K562 (cell line): ENCODE measurements around the gene CBLC. TPM values are rescaled to one million over a fixed set of nuclear protein-coding genes. Genes with fewer than 3 reads are reported as not detected.

Experiments
- CBX2 ChIP-seq: fragments of 200-600 bp; sonication (generic); IDR thresholded peaks from one replicate; pipeline ENCODE4 v1.6.1; 2012; ENCODE audit warnings: mild to moderate bottlenecking, low read length, inconsistent platforms; ENCODE audit not compliant: insufficient read depth, poor library complexity, severe bottlenecking
- CBX8 ChIP-seq: fragments of 200-600 bp; sonication (generic); IDR thresholded peaks from 2 replicates; pipeline ENCODE4 v1.6.1; 2012; ENCODE audit warnings: borderline replicate concordance, mixed run types, low read depth, mild to moderate bottlenecking, moderate library complexity, mixed read lengths, low read length, control low read depth, inconsistent platforms; ENCODE audit not compliant: poor library complexity, severe bottlenecking; ENCODE audit errors: extremely low read depth
- CEBPG ChIP-seq, 3 experiments: fragments of 200-800 bp in 1 of 3; sonication (Bioruptor generic) in 1 of 3; sonication (generic) in 1 of 3; formaldehyde crosslinking in 1 of 3; IDR thresholded peaks in 2 of 3; conservative IDR thresholded peaks in 1 of 3; 2 replicates each; pipeline versions ENCODE4 v1.6.1 to v1.8.0; 2016 to 2022; ENCODE audit warnings: missing compliant biosample characterization in 2 of 3, missing genetic modification characterization in 2 of 3, mild to moderate bottlenecking in 1 of 3, missing genetic modification reagents in 1 of 3
- CXXC5 ChIP-seq: fragments of 250-450 bp; sonication (Bioruptor Pico); IDR thresholded peaks from 2 replicates; pipeline ENCODE4 v1.8.0; 2022; ENCODE audit warnings: inconsistent platforms, mild to moderate bottlenecking, moderate library complexity
- ERF ChIP-seq: fragments of 450-650 bp; formaldehyde crosslinking; IDR thresholded peaks from 2 replicates; pipeline ENCODE4 v1.4.0; 2020; ENCODE audit warnings: mild to moderate bottlenecking, mixed read lengths
- FUS ChIP-seq: fragments of 200-400 bp; formaldehyde crosslinking; optimal IDR thresholded peaks from 2 replicates; pipeline ENCODE3; 2017; ENCODE audit warnings: low read depth, low read length
- IRF2 ChIP-seq: sonication (generic); formaldehyde crosslinking; IDR thresholded peaks from 2 replicates; pipeline ENCODE4 v1.8.1; 2022; ENCODE audit warnings: mild to moderate bottlenecking, missing genetic modification reagents
- NCOA4 ChIP-seq: fragments of 450-650 bp; IDR thresholded peaks from 2 replicates; pipeline ENCODE4 v1.6.1; 2018; ENCODE audit warnings: mild to moderate bottlenecking; ENCODE audit not compliant: partially characterized antibody
- PHB2 ChIP-seq: fragments of 450-650 bp; IDR thresholded peaks from 2 replicates; pipeline ENCODE4 v1.6.1; 2017; ENCODE audit warnings: low read depth
- SRSF9 ChIP-seq: fragments of 200-400 bp; formaldehyde crosslinking; IDR thresholded peaks from 2 replicates; pipeline ENCODE4 v1.6.1; 2017; ENCODE audit warnings: low read depth, low read length, borderline replicate concordance
- ZNF23 ChIP-seq: fragments of 250-450 bp; sonication (Bioruptor Pico); IDR thresholded peaks from 2 replicates; pipeline ENCODE4 v1.4.0; 2020; ENCODE audit warnings: mild to moderate bottlenecking
- ZNF253 ChIP-seq: fragments of 250-450 bp; sonication (Bioruptor Pico); conservative IDR thresholded peaks from 2 replicates; pipeline ENCODE4 v1.6.1; 2021; ENCODE audit warnings: mild to moderate bottlenecking
- ZNF316 ChIP-seq: fragments of 450-650 bp; IDR thresholded peaks from 2 replicates; pipeline ENCODE4 v1.6.1; 2016
- ZNF586 ChIP-seq: fragments of 450-650 bp; formaldehyde crosslinking; conservative IDR thresholded peaks from 2 replicates; pipeline ENCODE4 v1.4.0; 2020; ENCODE audit warnings: mild to moderate bottlenecking, moderate library complexity
- polyA plus RNA-seq, 8 experiments: library from polyadenylated mRNA; depleted of rRNA in 4 of 8; stranded (reverse) in 5 of 8; unstranded in 3 of 8; fragments of >200 nt; fragmentation: Nextera tagmentation in 2 of 8; fragmentation: Illumina TruSeq in 1 of 8; extraction: Ambion mirVana in 2 of 8; extraction: Trizol in 1 of 8; gene quantifications; 2 replicates each; pipeline versions ENCODE4 v1.2.1 to v1.2.3, GENCODE V29; 2011 to 2014; ENCODE audit warnings: inconsistent platforms in 1 of 8, missing spikeins in 1 of 8
- total RNA-seq, 7 experiments: library from RNA; depleted of rRNA in 6 of 7; stranded (reverse); fragments of >200 nt in 6 of 7; fragmentation: Illumina TruSeq in 2 of 7; extraction: Trizol in 2 of 7; gene quantifications; 2 replicates each; pipeline versions ENCODE4 v1.2.1 to v1.2.3, GENCODE V29; 2011 to 2021; ENCODE audit warnings: low replicate concordance in 1 of 7
- TF ChIP-seq, protein P1 (sequence below): sonication (generic); formaldehyde crosslinking; IDR thresholded peaks from 2 replicates; pipeline ENCODE4 v1.8.1; 2023; ENCODE audit warnings: mild to moderate bottlenecking, missing genetic modification reagents
- TF ChIP-seq, protein P2 (sequence below): fragments of 250-450 bp; sonication (Bioruptor Pico); IDR thresholded peaks from 2 replicates; pipeline ENCODE4 v1.5.0; 2020; ENCODE audit warnings: mild to moderate bottlenecking, borderline replicate concordance
- TF ChIP-seq, protein P3 (sequence below): sonication (generic); IDR thresholded peaks from 2 replicates; pipeline ENCODE4 v1.6.1; 2016
- TF ChIP-seq, protein P4 (sequence below): fragments of 450-650 bp; formaldehyde crosslinking; IDR thresholded peaks from 2 replicates; pipeline ENCODE4 v1.4.0; 2022; ENCODE audit warnings: missing genetic modification characterization
- TF ChIP-seq, protein P5 (sequence below): fragments of 250-450 bp; sonication (Bioruptor Pico); IDR thresholded peaks from 2 replicates; pipeline ENCODE4 v1.8.0; 2021; ENCODE audit warnings: mild to moderate bottlenecking, moderate library complexity

The CBLC gene
- total and polyA plus RNA-seq, 9 of the 15 experiments (the other 6 are each of a cell fraction or from before 2014, with no cell fraction given), result 0.09 TPM; not detected in 8

DNA sequence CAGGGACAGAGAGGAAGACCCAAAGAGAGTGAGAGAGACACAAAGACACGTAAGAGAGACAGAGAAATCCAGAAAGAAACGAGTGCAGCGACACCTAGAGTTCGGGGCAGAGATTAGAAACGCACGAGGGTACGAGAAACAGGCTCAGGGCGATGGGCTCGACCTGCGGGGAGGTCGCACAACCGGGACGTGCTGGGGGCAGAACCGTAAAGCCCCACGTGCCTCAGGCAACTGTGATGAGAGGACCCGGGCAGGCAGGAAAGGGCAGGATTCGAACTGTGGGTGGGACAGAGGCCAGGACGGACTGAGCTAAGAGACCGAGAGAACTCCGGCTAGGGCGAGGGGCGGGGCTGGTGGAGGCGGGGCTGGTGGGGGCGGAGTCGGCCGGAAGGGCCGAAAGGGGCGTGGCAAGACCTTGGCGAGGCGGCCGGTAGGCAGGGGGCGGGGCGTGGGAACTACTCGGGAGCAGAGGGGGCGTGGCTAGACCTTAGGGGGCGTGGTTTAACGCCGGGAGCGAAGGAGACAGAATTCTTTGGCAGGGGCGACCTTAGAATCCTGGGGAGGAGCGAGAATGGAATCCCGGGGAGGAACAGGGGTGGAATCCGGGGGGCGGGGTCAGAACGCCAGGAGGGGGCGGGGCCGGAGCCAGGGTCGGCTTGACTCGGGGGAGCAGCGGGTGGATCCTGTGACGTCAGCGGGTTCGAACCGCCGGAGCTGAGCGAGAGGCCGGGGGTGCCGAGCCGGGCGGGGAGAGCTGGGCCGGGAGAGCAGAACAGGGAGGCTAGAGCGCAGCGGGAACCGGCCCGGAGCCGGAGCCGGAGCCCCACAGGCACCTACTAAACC lies 68.1 kb downstream of the CBLC start, which contains the start of gene NECTIN2 (continued):
- TF ChIP-seq, protein P1, sequence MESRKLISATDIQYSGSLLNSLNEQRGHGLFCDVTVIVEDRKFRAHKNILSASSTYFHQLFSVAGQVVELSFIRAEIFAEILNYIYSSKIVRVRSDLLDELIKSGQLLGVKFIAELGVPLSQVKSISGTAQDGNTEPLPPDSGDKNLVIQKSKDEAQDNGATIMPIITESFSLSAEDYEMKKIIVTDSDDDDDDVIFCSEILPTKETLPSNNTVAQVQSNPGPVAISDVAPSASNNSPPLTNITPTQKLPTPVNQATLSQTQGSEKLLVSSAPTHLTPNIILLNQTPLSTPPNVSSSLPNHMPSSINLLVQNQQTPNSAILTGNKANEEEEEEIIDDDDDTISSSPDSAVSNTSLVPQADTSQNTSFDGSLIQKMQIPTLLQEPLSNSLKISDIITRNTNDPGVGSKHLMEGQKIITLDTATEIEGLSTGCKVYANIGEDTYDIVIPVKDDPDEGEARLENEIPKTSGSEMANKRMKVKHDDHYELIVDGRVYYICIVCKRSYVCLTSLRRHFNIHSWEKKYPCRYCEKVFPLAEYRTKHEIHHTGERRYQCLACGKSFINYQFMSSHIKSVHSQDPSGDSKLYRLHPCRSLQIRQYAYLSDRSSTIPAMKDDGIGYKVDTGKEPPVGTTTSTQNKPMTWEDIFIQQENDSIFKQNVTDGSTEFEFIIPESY (CRISPR knock-in tag), result 0 out of 2 replicates have a peak, but pooled peaks have one; percentile 32
- TF ChIP-seq ZNF253 (no peak), ZNF316 (peak; percentile 40), SRSF9 (no peak), CXXC5 (peak; percentile 51; the same call in 1 of the 2 replicates), IRF2 (no peak), ZNF586 (CRISPR knock-in tag) (no peak), ERF (CRISPR knock-in tag) (no peak), PHB2 (no peak), CBX8 (no peak), FUS (no peak), CBX2 (no peak), ZNF23 (no peak), CEBPG (CRISPR knock-in tag; IDR thresholded peaks at IDR 0.05) (no peak), CEBPG (tag; conservative IDR thresholded peaks at IDR 0.05 in 1 of 2, IDR thresholded peaks at IDR 0.05 in 1 of 2) (no peak), NCOA4 (no peak)
- TF ChIP-seq, protein P2, sequence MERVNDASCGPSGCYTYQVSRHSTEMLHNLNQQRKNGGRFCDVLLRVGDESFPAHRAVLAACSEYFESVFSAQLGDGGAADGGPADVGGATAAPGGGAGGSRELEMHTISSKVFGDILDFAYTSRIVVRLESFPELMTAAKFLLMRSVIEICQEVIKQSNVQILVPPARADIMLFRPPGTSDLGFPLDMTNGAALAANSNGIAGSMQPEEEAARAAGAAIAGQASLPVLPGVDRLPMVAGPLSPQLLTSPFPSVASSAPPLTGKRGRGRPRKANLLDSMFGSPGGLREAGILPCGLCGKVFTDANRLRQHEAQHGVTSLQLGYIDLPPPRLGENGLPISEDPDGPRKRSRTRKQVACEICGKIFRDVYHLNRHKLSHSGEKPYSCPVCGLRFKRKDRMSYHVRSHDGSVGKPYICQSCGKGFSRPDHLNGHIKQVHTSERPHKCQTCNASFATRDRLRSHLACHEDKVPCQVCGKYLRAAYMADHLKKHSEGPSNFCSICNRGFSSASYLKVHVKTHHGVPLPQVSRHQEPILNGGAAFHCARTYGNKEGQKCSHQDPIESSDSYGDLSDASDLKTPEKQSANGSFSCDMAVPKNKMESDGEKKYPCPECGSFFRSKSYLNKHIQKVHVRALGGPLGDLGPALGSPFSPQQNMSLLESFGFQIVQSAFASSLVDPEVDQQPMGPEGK (CRISPR knock-in tag), result no peak
- TF ChIP-seq, protein P3, sequence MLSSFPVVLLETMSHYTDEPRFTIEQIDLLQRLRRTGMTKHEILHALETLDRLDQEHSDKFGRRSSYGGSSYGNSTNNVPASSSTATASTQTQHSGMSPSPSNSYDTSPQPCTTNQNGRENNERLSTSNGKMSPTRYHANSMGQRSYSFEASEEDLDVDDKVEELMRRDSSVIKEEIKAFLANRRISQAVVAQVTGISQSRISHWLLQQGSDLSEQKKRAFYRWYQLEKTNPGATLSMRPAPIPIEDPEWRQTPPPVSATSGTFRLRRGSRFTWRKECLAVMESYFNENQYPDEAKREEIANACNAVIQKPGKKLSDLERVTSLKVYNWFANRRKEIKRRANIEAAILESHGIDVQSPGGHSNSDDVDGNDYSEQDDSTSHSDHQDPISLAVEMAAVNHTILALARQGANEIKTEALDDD, result no peak
- TF ChIP-seq, protein P4, sequence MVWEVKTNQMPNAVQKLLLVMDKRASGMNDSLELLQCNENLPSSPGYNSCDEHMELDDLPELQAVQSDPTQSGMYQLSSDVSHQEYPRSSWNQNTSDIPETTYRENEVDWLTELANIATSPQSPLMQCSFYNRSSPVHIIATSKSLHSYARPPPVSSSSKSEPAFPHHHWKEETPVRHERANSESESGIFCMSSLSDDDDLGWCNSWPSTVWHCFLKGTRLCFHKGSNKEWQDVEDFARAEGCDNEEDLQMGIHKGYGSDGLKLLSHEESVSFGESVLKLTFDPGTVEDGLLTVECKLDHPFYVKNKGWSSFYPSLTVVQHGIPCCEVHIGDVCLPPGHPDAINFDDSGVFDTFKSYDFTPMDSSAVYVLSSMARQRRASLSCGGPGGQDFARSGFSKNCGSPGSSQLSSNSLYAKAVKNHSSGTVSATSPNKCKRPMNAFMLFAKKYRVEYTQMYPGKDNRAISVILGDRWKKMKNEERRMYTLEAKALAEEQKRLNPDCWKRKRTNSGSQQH (CRISPR knock-in tag), result peak; percentile 88
- TF ChIP-seq, protein P5, sequence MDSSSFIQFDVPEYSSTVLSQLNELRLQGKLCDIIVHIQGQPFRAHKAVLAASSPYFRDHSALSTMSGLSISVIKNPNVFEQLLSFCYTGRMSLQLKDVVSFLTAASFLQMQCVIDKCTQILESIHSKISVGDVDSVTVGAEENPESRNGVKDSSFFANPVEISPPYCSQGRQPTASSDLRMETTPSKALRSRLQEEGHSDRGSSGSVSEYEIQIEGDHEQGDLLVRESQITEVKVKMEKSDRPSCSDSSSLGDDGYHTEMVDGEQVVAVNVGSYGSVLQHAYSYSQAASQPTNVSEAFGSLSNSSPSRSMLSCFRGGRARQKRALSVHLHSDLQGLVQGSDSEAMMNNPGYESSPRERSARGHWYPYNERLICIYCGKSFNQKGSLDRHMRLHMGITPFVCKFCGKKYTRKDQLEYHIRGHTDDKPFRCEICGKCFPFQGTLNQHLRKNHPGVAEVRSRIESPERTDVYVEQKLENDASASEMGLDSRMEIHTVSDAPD (CRISPR knock-in tag), result no peak
